DND-41 (cell line): Measurements from ENCODE around the gene RBPJ.

Experiments used
- ATAC-seq: fragments of 200-7000 bp; cut with Tn5 transposase; 3 replicates; pipeline ENCODE4 v1.9.1; 2021; ENCODE audit warnings: low read depth; ENCODE audit not compliant: insufficient read depth
- DNase-seq: peaks from one replicate; pipeline ENCODE4 v3.0.0-alpha.2; 2020
- H2AFZ ChIP-seq: 2 replicates; pipeline ENCODE4 v1.6.0; 2012; ENCODE audit warnings: low read depth, low read length
- H3K27ac ChIP-seq: 2 replicates; pipeline ENCODE4 v1.5.1; 2012; ENCODE audit warnings: low read length, inconsistent platforms
- H3K27me3 ChIP-seq: fragments of 200-600 bp; sonication (generic); 2 replicates; pipeline ENCODE4 v1.6.0; 2012; ENCODE audit warnings: low read length, mild to moderate bottlenecking, inconsistent platforms; ENCODE audit not compliant: insufficient read depth, poor library complexity
- H3K36me3 ChIP-seq: 2 replicates; pipeline ENCODE4 v1.5.1; 2012; ENCODE audit warnings: low read length, inconsistent platforms; ENCODE audit not compliant: insufficient read depth
- H3K4me1 ChIP-seq: 2 replicates; pipeline ENCODE4 v1.5.1; 2012; ENCODE audit warnings: mild to moderate bottlenecking, low read length; ENCODE audit not compliant: insufficient read depth
- H3K4me2 ChIP-seq: 2 replicates; pipeline ENCODE4 v1.6.0; 2012; ENCODE audit warnings: mild to moderate bottlenecking, moderate library complexity, low read length, inconsistent platforms; ENCODE audit not compliant: insufficient read depth
- H3K4me3 ChIP-seq, 2 experiments: fragments of 200-600 bp in 1 of 2; shearing (Covaris generic) in 1 of 2; 2 replicates each; pipeline ENCODE4 v1.5.1; 2012 to 2016; ENCODE audit warnings: inconsistent platforms in 2 of 2, low read length in 2 of 2, mild to moderate bottlenecking in 2 of 2, low read depth in 1 of 2, moderate library complexity in 1 of 2
- H3K79me2 ChIP-seq: 2 replicates; pipeline ENCODE4 v1.6.0; 2012; ENCODE audit warnings: low read length, inconsistent platforms; ENCODE audit not compliant: insufficient read depth
- H3K9ac ChIP-seq: 2 replicates; pipeline ENCODE4 v1.6.0; 2012; ENCODE audit warnings: low read depth, mild to moderate bottlenecking, inconsistent platforms, low read length, moderate library complexity
- H3K9me3 ChIP-seq: 2 replicates; pipeline ENCODE4 v1.5.1; 2012; ENCODE audit warnings: low read length, moderate library complexity, mild to moderate bottlenecking, inconsistent platforms; ENCODE audit not compliant: insufficient read depth, severe bottlenecking
- H4K20me1 ChIP-seq: 2 replicates; pipeline ENCODE4 v1.6.0; 2012; ENCODE audit warnings: low read length; ENCODE audit not compliant: insufficient read depth
- CTCF ChIP-seq: IDR thresholded peaks from 2 replicates; pipeline ENCODE4 v1.5.1; 2012; ENCODE audit warnings: borderline replicate concordance, low read length, moderate library complexity, mild to moderate bottlenecking; ENCODE audit not compliant: poor library complexity, severe bottlenecking; ENCODE audit errors: extremely low read depth
- EZH2 ChIP-seq: IDR thresholded peaks from 3 replicates; pipeline ENCODE4 v1.6.1; 2012; ENCODE audit warnings: borderline replicate concordance, low read depth, mild to moderate bottlenecking, moderate library complexity, low read length, inconsistent platforms; ENCODE audit not compliant: severe bottlenecking

Gene RBPJ

GRCh38 chr4:26459054-26459755 is 138.4 kb downstream of the RBPJ start:
- Histone ChIP-seq H2AFZ (no peak overlapping the region), H3K27ac (no peak overlapping the region), H3K27me3 (no peaks in the 10 kb centered on the region), H3K9me3 (no peaks in the 10 kb centered on the region), H3K4me2 (no peak overlapping the region), H3K4me3 (no peak overlapping the region), H4K20me1 (no peaks in the 10 kb centered on the region), H3K9ac (no peak overlapping the region), H3K4me1 (peaks cover 14% of the 10 kb centered on the region), H3K79me2 (no peaks in the 10 kb centered on the region), H3K36me3 (no peaks in the 10 kb centered on the region)
- DNase-seq (peak; percentile 12), ATAC-seq (peak; percentile 56; the same call in 2 of the 3 replicates)
- TF ChIP-seq CTCF (peak; percentile 65), EZH2 (no peak)

- H3K27ac ChIP-seq = no peak overlapping the region
- no peak overlapping the region for H3K4me2 ChIP-seq
- no peak overlapping the region for H3K4me3 ChIP-seq
- H3K4me1 ChIP-seq = peaks cover 14% of the 10 kb centered on the region
- H3K36me3 ChIP-seq = no peaks in the 10 kb centered on the region
- ATAC-seq (no peak), DNase-seq (no peak)
- no peaks in the 10 kb centered on the region for H3K27me3 ChIP-seq
- no peaks in the 10 kb centered on the region for H4K20me1 ChIP-seq
- no peak overlapping the region for H2AFZ ChIP-seq
- no peak overlapping the region for H3K9ac ChIP-seq
- TF ChIP-seq EZH2 = no peak
- TF ChIP-seq CTCF = no peak
- no peaks in the 10 kb centered on the region for H3K79me2 ChIP-seq
- H3K9me3 ChIP-seq = no peaks in the 10 kb centered on the region
These were observed 139.1 kb downstream of the RBPJ start for GRCh38 chr4:26459756-26460530.

GRCh38 chr4:26462874-26463273 is 142.1 kb downstream of the RBPJ start:
- Histone ChIP-seq H3K4me2 (no peak overlapping the region), H2AFZ (no peak overlapping the region), H3K27ac (no peak overlapping the region), H3K36me3 (no peaks in the 10 kb centered on the region), H3K9ac (no peak overlapping the region), H3K79me2 (no peaks in the 10 kb centered on the region), H3K4me1 (peaks cover 7% of the 10 kb centered on the region), H3K9me3 (no peaks in the 10 kb centered on the region), H3K27me3 (no peaks in the 10 kb centered on the region), H3K4me3 (no peak overlapping the region), H4K20me1 (no peaks in the 10 kb centered on the region)
- ATAC-seq = no peak
- TF ChIP-seq CTCF (no peak), EZH2 (no peak)
- no peak for DNase-seq
